Bronchial epithelial cell (primary cell): ENCODE results near the gene OMA1. TPM values are rescaled to one million over a fixed set of nuclear protein-coding genes. Genes with fewer than 3 reads are reported as not detected.

Experiments
- DNase-seq: peaks from one replicate; pipeline ENCODE4 v3.0.0-alpha.2; 2010; ENCODE audit warnings: low read depth
- FAIRE-seq: peaks from 2 replicates; lab custom pipeline; 2011; peaks lifted over from hg19 to GRCh38; lab: Jason Lieb, UNC
- H3K27me3 ChIP-seq: 2 replicates; pipeline ENCODE4 v1.5.1; 2011; ENCODE audit warnings: low read length; ENCODE audit not compliant: control insufficient read depth, insufficient read depth
- H3K36me3 ChIP-seq: 2 replicates; pipeline ENCODE4 v1.5.1; 2011; ENCODE audit warnings: low read length; ENCODE audit not compliant: control insufficient read depth, insufficient read depth
- H3K4me3 ChIP-seq: 2 replicates; pipeline ENCODE4 v1.5.1; 2011; ENCODE audit warnings: mild to moderate bottlenecking, low read depth, low read length, control low read depth
- total RNA-seq: library from RNA; depleted of rRNA; stranded (reverse); fragments of >200 nt; gene quantifications from 2 replicates; pipeline ENCODE4 v1.2.1, GENCODE V29; 2014
- TF ChIP-seq, protein P1 (sequence below): IDR thresholded peaks from 2 replicates; pipeline ENCODE4 v1.5.1; 2011; ENCODE audit warnings: mild to moderate bottlenecking, moderate library complexity, low read length, control low read depth, inconsistent platforms; ENCODE audit not compliant: insufficient read depth, severe bottlenecking

The OMA1 gene
- total RNA-seq, 1 donor from 2014 or later, result 21.6 TPM

DNA sequence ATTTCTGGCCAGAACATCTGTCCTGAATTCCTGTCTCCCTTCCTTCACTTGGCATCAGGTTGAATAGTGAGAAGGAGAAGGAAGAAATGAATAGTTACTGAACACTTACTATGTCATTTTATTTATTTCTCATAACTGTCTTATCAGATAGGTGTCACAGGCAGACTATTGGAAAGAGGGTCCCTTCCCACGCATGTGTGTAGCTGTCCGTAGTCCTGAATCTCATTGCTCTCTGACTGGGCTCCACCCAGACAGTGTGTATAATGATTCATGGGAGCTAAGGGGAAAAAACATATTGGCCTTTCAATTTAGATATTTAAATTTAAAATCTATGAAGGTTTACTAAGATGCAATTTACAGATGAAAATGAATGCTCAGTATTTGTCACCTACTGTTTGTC is 86.1 kb downstream of the OMA1 start:
- DNase-seq (peak; percentile 28), FAIRE-seq (no peak)
- TF ChIP-seq, protein P1, sequence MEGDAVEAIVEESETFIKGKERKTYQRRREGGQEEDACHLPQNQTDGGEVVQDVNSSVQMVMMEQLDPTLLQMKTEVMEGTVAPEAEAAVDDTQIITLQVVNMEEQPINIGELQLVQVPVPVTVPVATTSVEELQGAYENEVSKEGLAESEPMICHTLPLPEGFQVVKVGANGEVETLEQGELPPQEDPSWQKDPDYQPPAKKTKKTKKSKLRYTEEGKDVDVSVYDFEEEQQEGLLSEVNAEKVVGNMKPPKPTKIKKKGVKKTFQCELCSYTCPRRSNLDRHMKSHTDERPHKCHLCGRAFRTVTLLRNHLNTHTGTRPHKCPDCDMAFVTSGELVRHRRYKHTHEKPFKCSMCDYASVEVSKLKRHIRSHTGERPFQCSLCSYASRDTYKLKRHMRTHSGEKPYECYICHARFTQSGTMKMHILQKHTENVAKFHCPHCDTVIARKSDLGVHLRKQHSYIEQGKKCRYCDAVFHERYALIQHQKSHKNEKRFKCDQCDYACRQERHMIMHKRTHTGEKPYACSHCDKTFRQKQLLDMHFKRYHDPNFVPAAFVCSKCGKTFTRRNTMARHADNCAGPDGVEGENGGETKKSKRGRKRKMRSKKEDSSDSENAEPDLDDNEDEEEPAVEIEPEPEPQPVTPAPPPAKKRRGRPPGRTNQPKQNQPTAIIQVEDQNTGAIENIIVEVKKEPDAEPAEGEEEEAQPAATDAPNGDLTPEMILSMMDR, result no peak
- Histone ChIP-seq H3K36me3 (no peaks in the 10 kb centered on the region), H3K4me3 (no peak overlapping the region), H3K27me3 (no peaks in the 10 kb centered on the region)

DNA sequence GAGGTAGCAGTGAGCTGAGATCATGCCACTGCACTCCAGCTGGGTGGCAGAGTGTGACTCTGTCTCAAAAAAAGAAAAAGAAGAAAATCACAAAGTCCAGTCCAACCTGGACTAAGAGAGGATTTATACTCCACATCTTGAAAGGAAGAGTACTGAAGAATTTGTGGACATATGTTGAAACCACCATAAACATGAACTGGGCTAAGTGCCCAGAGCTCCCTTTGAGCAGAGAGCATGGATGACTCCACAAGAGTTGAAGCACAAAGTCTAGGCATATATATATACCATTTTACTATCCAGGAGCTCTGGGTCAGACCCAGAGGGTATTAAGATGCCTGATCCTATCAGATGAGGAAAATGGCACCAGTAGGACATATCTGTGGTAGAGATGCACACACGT is 86.6 kb downstream of the OMA1 start:
- TF ChIP-seq, protein P1, result no peak
- Histone ChIP-seq H3K36me3 (no peaks in the 10 kb centered on the region), H3K4me3 (no peak overlapping the region), H3K27me3 (no peaks in the 10 kb centered on the region)
- no peak for FAIRE-seq
- DNase-seq, result no peak

DNA sequence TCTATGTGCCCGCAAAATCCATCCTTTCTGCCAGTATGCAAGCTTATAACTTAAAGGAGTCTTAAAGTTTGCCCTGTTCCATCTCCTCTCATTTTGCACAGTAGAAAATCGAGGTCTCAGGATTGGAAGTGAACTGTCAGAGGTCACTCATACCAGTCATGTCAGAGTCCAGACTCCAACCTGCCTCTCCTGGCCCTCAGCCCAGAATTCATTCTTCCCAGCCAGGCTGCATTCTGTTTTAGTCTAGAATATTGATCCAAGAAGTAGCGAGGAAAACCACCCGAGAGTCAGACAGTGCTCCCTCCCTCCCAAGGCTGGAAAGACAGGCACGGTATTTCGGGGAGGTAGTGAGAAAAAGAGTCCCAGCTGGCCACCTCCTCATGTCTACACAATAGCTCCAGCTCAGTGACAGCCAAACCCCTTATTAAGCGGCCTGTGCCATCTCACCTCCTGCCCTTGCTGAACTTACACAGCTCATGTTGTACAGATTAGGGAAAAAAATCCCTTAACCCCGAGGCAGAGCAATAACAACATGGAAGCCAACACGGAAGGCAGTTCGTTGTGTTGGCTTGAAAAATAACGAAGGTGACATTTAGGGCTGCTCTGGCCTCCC is 89.4 kb downstream of the OMA1 start:
- Histone ChIP-seq H3K36me3 (no peaks in the 10 kb centered on the region), H3K27me3 (no peaks in the 10 kb centered on the region), H3K4me3 (no peak overlapping the region)
- TF ChIP-seq, protein P1, result no peak
- no peak for DNase-seq
- no peak for FAIRE-seq

DNA sequence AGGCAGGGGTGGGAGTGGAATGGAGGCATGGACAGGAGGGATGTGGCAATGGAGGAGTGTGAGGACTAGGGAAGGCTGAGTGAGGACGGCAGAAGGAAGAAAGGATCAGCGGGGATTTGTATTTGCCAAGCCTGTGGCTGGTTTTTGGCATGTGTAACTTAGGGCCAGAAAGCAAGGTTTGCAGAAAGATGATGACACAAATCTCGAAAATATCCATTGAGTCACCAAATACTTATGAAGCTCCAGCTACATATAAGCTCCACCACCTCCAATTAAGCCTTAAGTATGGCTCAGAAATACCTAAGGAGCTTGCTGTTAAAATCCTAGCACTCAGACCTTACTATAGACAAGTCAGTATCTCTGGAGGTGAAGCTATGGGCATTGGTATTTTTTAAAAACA is 90.1 kb downstream of the OMA1 start:
- Histone ChIP-seq H3K27me3 (no peaks in the 10 kb centered on the region), H3K4me3 (no peak overlapping the region), H3K36me3 (no peaks in the 10 kb centered on the region)
- TF ChIP-seq, protein P1, result no peak
- DNase-seq, result no peak
- FAIRE-seq, result no peak

DNA sequence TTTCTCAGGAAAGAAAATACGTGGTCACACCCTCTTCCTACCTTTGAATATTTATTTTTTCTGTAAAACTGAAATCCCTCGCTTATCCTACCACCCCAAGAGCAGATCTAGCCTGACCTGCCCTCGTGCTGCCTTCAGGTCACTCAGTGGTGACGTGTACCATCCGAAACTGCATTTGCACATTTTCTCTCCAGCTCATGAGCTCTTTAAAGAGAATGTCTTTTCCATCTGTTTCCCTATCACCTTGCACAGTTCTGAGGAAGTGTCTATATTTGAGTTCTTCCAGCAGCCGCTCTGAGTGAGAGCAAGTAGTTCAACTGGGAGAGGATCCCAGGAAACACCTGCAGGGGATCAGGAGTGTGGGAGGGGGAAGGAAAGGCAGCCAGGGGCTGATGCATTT is 91.7 kb downstream of the OMA1 start:
- Histone ChIP-seq H3K27me3 (no peaks in the 10 kb centered on the region), H3K36me3 (no peaks in the 10 kb centered on the region), H3K4me3 (no peak overlapping the region)
- FAIRE-seq (no peak), DNase-seq (no peak)
- TF ChIP-seq, protein P1, result no peak

DNA sequence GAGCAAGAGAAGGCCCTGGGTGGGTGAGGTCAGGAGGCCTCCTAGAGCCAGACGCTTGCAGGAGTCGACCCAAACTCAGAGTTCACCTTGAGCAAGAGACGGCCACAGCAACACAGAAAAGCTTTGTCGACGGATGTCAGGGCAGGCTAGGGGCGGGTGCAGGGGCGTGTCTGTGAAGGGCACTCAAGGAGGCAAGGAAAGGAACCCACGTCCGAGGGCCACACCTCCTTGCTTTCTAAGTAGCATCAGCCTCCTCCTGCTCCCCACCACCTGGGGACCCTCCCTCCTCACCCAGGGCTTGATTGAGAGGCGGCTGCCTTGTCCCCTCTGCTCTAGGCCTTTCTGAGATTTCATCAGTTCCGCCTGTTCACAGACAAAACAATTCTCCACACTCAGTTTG is 92.1 kb downstream of the OMA1 start:
- no peaks in the 10 kb centered on the region for H3K36me3 ChIP-seq
- no peaks in the 10 kb centered on the region for H3K27me3 ChIP-seq
- TF ChIP-seq, protein P1, result no peak
- FAIRE-seq, result no peak
- H3K4me3 ChIP-seq, result no peak overlapping the region
- no peak for DNase-seq
